GM21447 (cell line): ENCODE data around the gene CAMSAP2.
A peak's percentile ranks its signal among the peaks of the same experiment; 100 is the strongest.

Experiments used
- ATAC-seq: cut with Tn5 transposase; IDR thresholded peaks from one replicate; pipeline ENCODE4 v1.9.1; 2021; ENCODE audit not compliant: unreplicated experiment

CAMSAP2 gene

DNA sequence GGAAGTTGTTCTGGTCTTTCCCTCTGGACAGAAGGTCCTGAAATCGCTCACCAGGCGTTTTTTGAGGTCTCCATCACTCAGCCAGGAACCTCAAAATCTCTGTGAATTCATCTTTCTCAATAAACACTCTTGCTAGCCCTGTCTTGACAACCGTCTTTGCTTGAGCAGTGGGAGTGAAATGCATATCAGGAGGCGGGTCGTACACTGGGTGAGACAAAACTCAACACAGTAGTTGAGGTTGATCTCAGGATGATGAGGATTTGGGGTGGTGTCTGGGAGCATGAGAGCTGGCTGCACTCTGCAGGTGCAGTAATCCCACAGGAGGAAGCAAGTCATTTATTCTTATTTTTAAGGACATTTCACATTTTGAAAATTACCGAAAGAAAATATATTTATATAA is 136.0 kb downstream of the CAMSAP2 start:
- ATAC-seq, result no peak

- ATAC-seq, result no peak
These were observed 136.7 kb downstream of the CAMSAP2 start for GRCh38 chr1:200875416-200875815.

- ATAC-seq, result no peak
These were observed 138.3 kb downstream of the CAMSAP2 start for GRCh38 chr1:200877010-200877409.

DNA sequence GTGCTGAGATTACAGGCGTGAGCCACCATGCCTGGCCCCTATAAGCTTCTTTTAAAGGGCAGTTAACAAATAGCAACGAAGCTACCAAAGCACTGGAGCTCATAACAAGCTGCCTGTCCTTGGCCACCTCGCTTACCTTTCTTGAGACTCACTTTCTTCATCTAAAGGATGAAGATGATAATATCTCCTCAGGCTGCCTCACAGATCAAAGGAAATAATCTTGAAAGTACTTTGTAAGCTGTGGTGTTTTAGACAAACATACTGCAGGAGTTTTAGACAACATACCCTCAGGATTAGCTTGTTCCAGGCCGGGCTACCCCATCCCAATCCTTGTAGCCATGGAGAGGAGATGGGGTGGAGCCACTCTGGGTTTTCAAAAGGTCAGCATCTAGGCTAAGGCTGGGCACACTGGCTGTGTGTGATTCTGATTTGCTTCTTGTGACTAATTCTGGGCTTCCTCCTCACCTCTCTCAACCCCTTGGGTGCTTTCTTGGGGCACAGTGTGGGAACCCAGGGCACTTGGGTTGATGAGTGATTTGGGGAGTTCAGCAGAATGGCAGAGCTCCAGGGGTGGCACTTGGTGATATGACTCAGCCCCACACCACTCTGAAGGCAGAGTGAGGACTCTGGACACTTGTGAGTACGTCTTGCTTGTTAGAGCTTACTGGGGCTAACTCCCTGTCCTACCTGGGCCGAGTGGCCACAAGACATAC is 139.3 kb downstream of the CAMSAP2 start:
- ATAC-seq, result peak; percentile 76

DNA sequence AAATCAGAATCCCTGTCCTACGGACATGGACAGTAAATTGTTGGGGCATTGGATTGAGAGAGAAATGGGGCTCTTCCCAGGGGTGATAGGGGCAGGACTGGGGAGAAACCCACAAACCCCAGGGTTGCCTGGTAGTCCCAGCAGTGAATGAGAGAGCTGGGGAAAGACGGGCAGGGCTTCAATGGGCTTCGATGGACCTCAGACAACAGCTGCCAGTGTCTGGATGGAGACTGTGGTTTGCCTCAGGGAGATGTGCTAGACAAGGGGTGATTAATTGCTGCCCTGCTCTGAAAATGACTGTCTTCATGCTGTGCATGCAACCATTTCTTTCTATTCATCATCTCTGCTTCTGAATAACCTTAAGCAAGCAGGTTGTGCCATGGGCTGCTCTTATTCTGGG is 141.5 kb downstream of the CAMSAP2 start:
- ATAC-seq, result peak; percentile 75

DNA sequence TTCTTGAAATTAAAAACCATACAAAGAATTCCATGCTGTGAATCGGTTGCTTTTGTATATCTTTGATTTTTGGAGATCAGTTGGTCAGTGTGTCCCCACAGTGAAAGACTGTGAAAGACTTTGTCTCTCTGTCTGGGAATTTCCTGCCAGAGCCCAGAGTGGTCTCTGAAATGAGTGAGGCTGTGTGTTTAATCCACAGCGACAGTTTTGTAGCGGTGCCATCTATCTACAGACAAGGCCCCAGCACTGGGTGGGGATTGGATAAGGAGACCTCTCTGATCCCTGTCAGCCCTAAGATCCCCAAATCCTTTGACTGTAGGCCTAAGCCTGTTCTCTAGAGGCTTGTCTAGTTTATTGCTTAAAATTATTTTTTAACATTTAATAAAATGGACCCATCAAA is 144.4 kb downstream of the CAMSAP2 start:
- no peak for ATAC-seq

GRCh38 chr1:200885623-200886402 is 147.1 kb downstream of the CAMSAP2 start:
- ATAC-seq, result no peak

DNA sequence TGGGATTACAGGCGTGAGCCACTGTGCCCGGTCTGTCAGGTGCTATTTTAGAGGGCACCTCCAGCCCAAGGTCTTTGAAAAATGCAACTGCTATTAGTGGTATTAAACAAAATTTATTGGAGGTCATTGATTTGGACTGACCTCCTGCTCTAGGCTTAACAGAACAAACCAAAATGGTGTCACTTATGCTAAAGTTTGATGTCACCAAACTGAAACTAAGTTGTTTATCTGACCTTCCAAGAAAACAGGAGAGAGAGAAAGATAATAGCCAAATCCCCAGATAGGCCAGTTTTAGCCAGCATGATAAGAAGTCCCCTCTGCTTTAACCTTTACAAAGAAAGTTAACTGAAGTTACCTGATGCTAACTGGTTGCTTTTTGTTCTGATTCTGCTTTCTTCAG is 147.9 kb downstream of the CAMSAP2 start:
- ATAC-seq, result no peak

- no peak for ATAC-seq
These were observed 148.3 kb downstream of the CAMSAP2 start for GRCh38 chr1:200887036-200887435.

DNA sequence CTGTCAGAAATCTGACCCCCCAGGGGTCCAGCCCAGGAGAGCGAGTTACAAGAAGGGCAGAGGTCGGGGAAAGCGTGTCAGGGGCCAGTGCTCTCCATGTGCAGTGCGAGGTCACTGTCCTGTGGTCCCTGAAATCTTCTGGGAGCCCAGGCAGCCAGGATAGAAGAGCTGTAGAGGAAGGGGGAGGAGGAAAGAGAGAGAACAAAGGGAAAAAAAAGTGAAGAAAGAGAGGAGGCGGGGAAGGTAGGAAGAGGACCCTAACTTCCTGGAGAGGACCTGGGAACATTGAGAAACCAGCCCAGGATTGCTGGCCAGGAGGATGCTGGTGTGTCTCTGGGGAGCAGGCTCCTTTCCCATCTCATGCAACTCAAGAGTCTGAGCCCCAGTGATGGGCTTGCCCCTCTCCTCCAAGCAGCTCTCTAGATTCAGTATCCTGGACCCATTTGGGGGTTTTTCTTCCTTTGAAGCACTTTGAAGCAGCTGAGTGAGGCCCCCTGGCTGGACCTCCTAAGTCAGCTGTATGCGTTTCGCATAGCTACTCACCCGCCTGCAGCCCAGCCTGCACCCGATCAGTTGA is 149.2 kb downstream of the CAMSAP2 start:
- ATAC-seq, result no peak

DNA sequence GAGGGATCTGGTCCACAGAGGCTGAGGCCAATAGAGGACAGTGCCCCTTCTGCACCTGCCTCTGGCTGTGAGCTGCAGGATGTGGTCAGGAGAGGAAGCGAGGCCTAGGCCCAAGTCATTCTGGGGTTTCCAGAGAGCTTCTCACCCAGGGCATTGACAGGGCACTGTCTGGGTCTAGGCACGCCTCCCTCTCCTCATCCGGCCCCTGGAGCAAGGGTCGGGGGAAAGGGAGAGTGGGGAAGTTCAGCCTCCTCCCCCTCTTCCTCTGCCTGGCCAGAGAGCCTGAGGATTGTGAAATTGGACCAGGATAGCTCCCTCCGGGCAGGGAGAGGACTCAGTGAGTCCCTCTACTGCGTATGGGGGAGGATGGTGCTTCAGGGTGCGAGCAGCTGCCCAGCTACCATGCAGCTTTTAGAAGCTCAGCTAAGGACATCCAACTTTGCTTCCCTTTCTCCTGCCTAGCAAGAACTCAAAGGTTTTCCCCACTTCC is 149.7 kb downstream of the CAMSAP2 start:
- peak; percentile 95 for ATAC-seq

DNA sequence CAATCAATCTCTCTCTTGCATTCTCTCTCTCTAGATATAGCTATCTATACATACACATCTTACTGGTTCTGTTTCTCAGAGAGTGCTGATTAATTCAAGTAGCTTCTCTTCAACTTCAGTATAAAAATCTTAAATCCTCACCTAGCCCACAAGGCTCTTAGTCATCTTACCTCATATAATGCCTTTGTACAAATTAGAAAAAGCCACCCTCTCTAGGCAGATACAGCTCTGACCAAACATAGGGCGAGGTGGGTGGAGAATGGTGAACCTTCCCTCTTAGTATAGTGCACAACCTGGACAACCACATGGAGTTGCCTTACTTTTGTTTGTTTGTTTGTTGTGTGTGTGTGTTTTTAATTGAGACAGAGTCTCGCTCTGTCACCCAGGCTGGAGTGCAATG is 150.9 kb downstream of the CAMSAP2 start:
- no peak for ATAC-seq

DNA sequence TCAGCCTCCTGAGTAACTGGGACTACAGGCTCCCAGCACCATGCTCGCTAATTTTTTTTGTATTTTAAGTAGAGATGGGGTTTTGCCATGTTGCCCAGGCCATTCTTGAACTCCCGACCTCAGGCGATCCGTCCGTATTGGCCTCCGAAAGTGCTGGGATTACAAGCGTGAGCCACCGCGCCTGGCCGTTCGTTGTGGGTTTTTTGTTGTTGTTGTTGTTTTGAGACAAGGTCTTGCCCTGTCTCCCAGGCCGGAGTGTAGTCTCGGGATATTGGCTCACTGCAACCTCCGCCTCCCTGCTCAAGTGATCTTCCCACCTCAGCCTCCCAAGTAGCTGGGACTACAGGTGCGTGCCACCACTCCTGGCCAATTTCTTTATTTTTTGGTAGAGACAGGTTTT is 151.3 kb downstream of the CAMSAP2 start:
- ATAC-seq, result no peak

DNA sequence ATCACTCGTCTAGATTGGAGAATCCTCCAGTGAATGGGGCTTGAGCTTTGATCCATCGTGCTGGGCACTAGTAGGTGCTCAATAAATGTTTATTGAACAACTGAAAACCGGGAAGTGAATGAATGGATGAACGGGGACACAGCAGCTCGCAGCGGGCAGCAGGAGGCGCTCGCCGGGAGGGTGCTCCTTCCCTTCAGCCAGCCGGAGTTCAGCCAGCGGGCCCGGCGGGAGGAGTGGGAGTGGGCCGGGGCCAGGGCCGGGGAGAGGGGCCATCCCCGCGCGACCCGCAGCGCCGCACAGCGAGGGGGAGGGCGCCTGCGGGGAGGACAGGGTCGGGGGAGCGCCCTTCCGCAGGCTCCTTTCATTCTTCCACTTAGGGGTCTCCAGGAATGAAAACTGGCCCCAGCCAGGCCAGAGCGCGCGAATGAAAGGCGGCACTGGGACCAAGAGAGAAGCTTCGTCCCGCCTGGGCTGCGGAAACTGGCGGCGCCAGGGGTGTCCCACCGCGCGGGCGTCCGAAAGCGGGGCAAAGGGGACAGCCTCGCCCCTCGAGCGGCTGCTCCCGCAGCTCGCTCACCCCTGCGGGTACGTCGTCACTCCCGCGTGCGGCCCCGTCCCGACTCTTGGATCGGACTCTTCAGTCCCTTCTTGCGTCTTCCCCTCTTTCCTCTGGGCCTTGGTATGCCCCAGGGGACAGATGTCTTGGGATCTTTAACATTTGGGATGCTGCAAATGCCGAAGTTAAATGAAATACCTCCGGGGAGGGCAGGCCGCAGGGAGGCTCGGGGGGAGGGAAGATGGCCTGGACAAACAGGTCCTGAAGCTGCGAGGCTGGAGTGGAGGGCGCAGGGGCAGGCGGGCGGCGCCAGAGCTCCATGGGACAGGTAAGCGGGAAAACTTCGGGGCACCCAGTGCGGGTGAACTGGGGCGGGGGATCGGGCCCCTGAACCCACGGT is 152.4 kb downstream of the CAMSAP2 start:
- ATAC-seq, result no peak

DNA sequence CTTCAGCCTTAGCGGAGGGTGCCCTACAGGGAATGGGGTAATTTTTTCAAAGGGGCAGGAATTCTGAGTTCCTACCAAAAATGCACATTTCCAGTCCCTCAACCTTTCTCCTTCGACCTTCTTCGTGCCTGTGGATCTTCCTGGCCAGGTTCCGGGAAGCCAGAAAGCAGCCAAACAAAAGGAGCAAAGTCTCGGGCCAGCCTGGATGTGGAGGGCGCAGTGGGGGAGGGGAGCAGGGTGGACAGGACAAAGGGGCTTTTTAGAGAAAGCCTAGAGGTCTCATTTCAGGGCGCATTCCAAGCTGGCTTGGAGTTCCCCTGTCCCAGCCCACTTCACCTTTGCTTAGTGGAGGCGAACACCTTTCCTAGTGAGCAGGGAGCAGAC is 153.1 kb downstream of the CAMSAP2 start:
- no peak for ATAC-seq

DNA sequence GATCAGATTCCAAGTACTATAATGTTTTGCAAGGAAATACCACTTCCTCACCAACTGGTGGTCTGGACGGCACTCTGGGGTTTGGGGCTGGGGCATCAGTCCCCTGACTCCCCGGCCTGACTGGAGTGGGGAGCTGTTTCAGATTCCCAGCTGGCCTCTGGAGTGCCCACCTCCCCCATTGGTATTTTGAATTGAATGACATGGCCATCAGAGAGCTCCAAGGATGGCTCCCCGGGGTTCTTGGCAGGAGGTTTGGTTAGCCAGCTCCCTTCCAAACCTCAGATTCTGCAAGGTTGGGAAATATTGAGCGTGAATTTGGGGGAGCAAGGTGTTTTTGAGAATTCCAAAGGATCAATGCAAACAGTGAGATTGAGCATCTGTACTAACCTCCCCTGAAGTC is 153.9 kb downstream of the CAMSAP2 start:
- ATAC-seq, result no peak

DNA sequence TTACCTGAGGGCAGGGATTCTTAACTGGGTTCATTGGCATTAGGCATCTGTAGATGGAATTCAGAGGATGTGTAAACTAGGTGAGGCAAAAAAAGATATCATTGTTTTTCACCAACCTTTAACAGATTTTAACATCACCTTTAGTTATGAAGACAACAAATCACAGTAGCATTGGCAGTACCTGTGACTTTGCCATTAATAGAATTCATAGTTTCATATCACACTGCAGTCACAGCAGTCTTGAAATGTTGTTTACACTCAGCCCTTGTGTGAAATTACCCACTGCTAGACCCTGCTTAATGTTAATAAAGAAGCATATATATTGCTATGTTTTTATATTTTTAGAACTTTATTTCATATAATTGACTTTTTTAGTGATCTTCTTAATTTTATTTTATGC is 154.3 kb downstream of the CAMSAP2 start:
- ATAC-seq, result no peak

GRCh38 chr1:200893411-200893901 is 154.8 kb downstream of the CAMSAP2 start:
- ATAC-seq, result no peak

DNA sequence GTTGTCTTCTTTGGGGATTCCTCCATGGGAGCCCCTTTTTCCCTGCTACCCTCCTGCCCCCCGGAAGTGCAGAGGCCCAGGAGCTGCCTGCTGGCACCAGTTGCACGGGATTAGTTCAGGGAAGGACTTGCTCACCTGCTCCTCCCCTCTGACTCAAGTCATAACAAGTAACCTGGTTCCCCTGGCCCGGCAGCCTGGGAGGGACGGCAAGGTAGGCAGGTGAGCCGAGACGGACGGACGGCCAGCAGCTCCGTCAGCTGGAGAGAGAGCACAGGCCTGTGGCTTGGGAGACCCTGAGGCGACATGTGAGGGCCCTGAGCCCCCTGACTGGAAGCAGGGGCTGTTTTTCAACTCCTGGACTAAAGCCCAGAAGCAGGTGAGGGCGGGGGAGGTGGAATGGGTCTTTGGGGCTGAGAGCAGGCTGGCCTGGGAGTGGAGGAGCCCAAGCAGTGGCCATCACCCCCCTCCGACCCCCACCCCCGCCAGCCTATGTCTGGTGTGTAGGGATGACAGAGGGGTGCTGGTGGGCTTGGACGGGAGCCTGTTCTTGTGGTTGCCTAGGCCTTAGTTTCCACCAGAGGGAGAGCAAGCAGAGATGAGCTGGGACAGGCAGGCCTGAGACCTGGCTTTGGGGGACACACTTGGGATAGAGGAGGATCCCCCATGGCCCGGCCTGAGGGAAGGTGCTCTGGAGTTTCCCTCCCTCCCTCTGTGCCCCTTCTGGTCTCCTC is 156.2 kb downstream of the CAMSAP2 start, which contains the start of gene INAVA:
TSS of gene INAVA (plus strand) at position 189 of the 731 bp plus-strand sequence. CDS start 3,501 bp downstream, outside the sequence.
- ATAC-seq, result no peak

DNA sequence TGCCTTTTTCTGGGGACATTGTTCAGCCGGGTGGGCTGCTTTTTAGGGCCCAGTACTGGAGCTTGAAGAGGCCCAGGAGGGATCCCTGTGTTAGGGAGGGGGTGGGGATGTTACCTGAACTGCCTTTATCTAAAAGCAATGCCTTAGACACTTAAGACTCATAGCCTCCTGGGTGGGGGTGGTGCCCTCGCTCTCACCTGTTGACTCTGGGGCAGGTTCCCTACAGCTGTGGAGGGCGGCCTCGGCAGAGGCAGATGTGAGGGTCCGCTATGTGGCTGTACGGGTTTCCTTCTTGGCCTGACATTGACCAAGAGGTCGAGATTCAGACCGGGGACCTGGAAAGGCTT is 156.7 kb downstream of the CAMSAP2 start:
- no peak for ATAC-seq
